DOHH2 (cell line): ENCODE measurements around the gene ANO6.

Experiments used
- H3F3A ChIP-seq: fragments of 200-600 bp; sonication (generic), shearing (Covaris generic); 2 replicates; pipeline ENCODE4 v1.6.0; 2016; ENCODE audit warnings: antibody characterized with exemption, mild to moderate bottlenecking; ENCODE audit not compliant: control insufficient read depth, insufficient read depth
- H3K27ac ChIP-seq: fragments of 200-600 bp; sonication (generic); 2 replicates; pipeline ENCODE4 v1.5.1; 2014; ENCODE audit warnings: low read depth, mild to moderate bottlenecking, low read length, moderate library complexity
- H3K27me3 ChIP-seq: fragments of 200-600 bp; sonication (generic); 2 replicates; pipeline ENCODE4 v1.6.1; 2014; ENCODE audit warnings: mild to moderate bottlenecking, low read length, mixed read lengths; ENCODE audit not compliant: control insufficient read depth
- H3K36me3 ChIP-seq: fragments of 200-600 bp; sonication (generic); 2 replicates; pipeline ENCODE4 v1.6.1; 2014; ENCODE audit warnings: mild to moderate bottlenecking, low read length, moderate library complexity, mixed read lengths; ENCODE audit not compliant: control insufficient read depth
- H3K4me1 ChIP-seq: fragments of 200-600 bp; sonication (generic); 2 replicates; pipeline ENCODE4 v1.6.1; 2014; ENCODE audit warnings: mild to moderate bottlenecking, low read length, mixed read lengths; ENCODE audit not compliant: control insufficient read depth
- H3K4me2 ChIP-seq: fragments of 200-600 bp; sonication (generic); 2 replicates; pipeline ENCODE4 v1.6.0; 2014; ENCODE audit warnings: mild to moderate bottlenecking, low read length, moderate library complexity
- H3K4me3 ChIP-seq: fragments of 200-600 bp; sonication (generic); 2 replicates; pipeline ENCODE4 v1.5.1; 2014; ENCODE audit warnings: mild to moderate bottlenecking, low read length, mixed read lengths
- H3K79me2 ChIP-seq: fragments of 200-600 bp; sonication (generic); 2 replicates; pipeline ENCODE4 v1.6.1; 2014; ENCODE audit warnings: mild to moderate bottlenecking, low read length, mixed read lengths; ENCODE audit not compliant: control insufficient read depth
- H3K9me2 ChIP-seq: fragments of 200-600 bp; sonication (generic); replicated peaks from 2 replicates; pipeline ENCODE4 v1.6.1; 2014; ENCODE audit warnings: mild to moderate bottlenecking, low read length, mixed read lengths; ENCODE audit not compliant: control insufficient read depth
- H3K9me3 ChIP-seq: fragments of 200-600 bp; sonication (generic); 2 replicates; pipeline ENCODE4 v1.6.1; 2014; ENCODE audit warnings: antibody characterized with exemption, low read length, mixed read lengths; ENCODE audit not compliant: control insufficient read depth, insufficient read depth
- H4K20me1 ChIP-seq: fragments of 200-600 bp; sonication (generic); 2 replicates; pipeline ENCODE4 v1.6.0; 2014; ENCODE audit warnings: low read depth, mild to moderate bottlenecking, antibody characterized with exemption, low read length, moderate library complexity; ENCODE audit not compliant: control insufficient read depth, insufficient read depth
- EZH2phosphoT487 ChIP-seq: fragments of 200-600 bp; sonication (generic); IDR thresholded peaks from 2 replicates; pipeline ENCODE4 v1.6.1; 2017; ENCODE audit warnings: borderline replicate concordance, mild to moderate bottlenecking, antibody characterized with exemption, low read length, moderate library complexity, mixed read lengths
- TF ChIP-seq, protein P1 (sequence below): fragments of 200-600 bp; sonication (generic); IDR thresholded peaks from one replicate; pipeline ENCODE4 v1.5.1; 2014; ENCODE audit warnings: antibody characterized with exemption, mild to moderate bottlenecking, low read depth, low read length; ENCODE audit not compliant: poor library complexity, severe bottlenecking

Gene ANO6

DNA sequence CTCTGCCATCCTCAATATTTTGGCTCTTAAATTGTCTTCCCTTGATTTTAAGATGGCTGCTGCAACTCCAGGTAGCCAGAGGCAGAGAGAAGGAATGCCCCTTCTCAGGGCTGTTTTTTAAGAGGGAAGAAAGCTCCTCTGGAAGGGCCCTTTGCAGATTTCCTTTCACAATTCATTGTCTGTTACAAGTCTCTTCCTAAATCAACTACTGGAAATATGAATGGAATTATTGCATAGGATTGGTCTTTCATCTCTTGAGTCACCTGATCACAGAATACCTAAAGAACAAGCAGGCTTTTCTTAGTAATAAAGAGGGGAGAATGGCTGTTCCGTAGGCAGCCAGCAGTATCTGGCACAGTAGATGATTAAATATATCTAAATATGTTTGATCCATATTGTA lies 118.5 kb downstream of the ANO6 start:
- TF ChIP-seq, protein P1, sequence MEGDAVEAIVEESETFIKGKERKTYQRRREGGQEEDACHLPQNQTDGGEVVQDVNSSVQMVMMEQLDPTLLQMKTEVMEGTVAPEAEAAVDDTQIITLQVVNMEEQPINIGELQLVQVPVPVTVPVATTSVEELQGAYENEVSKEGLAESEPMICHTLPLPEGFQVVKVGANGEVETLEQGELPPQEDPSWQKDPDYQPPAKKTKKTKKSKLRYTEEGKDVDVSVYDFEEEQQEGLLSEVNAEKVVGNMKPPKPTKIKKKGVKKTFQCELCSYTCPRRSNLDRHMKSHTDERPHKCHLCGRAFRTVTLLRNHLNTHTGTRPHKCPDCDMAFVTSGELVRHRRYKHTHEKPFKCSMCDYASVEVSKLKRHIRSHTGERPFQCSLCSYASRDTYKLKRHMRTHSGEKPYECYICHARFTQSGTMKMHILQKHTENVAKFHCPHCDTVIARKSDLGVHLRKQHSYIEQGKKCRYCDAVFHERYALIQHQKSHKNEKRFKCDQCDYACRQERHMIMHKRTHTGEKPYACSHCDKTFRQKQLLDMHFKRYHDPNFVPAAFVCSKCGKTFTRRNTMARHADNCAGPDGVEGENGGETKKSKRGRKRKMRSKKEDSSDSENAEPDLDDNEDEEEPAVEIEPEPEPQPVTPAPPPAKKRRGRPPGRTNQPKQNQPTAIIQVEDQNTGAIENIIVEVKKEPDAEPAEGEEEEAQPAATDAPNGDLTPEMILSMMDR, result no peak
- TF ChIP-seq EZH2phosphoT487, result no peak
- Histone ChIP-seq H3K9me3 (no peaks in the 10 kb centered on the region), H3K27me3 (no peaks in the 10 kb centered on the region), H3K4me1 (no peaks in the 10 kb centered on the region), H3K4me2 (no peak overlapping the region), H3K9me2 (no peaks in the 10 kb centered on the region), H3K36me3 (peaks cover 7% of the 10 kb centered on the region; the same call in 1 of the 2 replicates), H3K79me2 (no peaks in the 10 kb centered on the region), H4K20me1 (no peaks in the 10 kb centered on the region), H3K27ac (no peak overlapping the region), H3F3A (no peaks in the 10 kb centered on the region), H3K4me3 (no peak overlapping the region)

DNA sequence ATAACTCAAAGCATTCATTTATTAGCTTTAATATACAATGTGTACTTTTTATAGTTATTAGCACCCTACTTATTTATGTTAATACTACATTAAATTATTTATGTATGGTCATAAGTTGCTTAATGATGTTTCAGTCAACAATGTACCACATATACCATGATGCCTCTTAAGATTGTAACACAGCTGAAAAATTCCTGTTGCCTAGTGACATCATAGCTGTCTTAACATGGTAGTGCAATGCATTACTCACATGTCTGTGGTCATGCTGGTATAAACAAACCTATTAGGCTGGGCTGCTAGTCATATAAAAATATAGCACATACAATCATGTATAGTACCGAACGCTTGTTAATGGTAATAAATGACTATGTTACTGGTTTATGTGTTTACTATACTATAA lies 120.4 kb downstream of the ANO6 start:
- no peak for TF ChIP-seq EZH2phosphoT487
- TF ChIP-seq, protein P1, result no peak
- no peaks in the 10 kb centered on the region for H3K4me1 ChIP-seq
- no peak overlapping the region for H3K4me2 ChIP-seq
- no peaks in the 10 kb centered on the region for H3K9me3 ChIP-seq
- peaks cover 7% of the 10 kb centered on the region; the same call in 1 of the 2 replicates for H3K36me3 ChIP-seq
- no peaks in the 10 kb centered on the region for H3F3A ChIP-seq
- no peak overlapping the region for H3K27ac ChIP-seq
- no peaks in the 10 kb centered on the region for H3K27me3 ChIP-seq
- H3K79me2 ChIP-seq, result no peaks in the 10 kb centered on the region
- H4K20me1 ChIP-seq, result no peaks in the 10 kb centered on the region
- no peaks in the 10 kb centered on the region for H3K9me2 ChIP-seq
- H3K4me3 ChIP-seq, result no peak overlapping the region

DNA sequence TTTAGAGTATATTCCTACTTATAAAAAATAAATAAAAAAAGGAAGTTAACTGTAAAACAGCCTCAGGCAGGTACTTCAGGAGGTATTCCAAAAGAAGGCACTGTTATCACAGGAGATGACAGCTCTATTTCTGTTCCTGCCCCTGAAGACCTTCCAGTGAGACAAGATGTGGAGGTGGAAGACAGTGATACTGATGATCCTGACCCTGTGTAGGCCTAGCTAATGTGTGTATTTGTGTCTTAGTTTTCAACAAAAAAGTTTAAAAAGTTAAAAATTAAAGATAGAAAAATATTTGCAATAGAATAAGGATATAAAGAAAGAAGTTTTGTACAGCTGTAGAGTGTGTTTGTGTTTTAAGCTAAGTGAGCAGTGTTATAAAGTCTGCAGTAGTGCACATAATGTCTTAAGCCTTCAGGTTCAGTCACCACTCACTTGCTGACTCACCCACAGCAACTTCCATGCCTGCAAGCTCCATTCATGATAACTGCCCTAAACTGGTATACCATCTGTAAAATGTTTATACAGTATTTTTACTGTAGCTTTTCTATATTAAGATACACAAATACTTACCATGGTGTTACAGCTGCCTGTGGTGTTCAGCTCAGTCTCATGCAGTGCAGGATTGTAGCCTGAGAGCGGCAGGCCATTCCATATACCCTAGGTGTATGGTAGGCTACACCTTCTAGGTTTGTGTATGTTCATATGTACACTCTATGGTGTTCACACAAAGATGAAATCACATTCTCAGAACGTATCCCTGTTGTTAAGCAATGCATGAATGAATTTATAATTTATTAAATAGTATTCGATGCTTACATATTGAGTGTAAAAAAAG lies 121.1 kb downstream of the ANO6 start:
- no peaks in the 10 kb centered on the region for H3F3A ChIP-seq
- no peaks in the 10 kb centered on the region for H4K20me1 ChIP-seq
- no peak overlapping the region for H3K4me3 ChIP-seq
- no peak for TF ChIP-seq EZH2phosphoT487
- TF ChIP-seq, protein P1, result no peak
- no peaks in the 10 kb centered on the region for H3K79me2 ChIP-seq
- H3K27me3 ChIP-seq, result no peaks in the 10 kb centered on the region
- no peaks in the 10 kb centered on the region for H3K9me3 ChIP-seq
- H3K9me2 ChIP-seq, result no peaks in the 10 kb centered on the region
- no peak overlapping the region for H3K27ac ChIP-seq
- H3K4me1 ChIP-seq, result no peaks in the 10 kb centered on the region
- peaks cover 5% of the 10 kb centered on the region; the same call in 1 of the 2 replicates for H3K36me3 ChIP-seq
- no peak overlapping the region for H3K4me2 ChIP-seq
